Panc1 (cell line): ENCODE measurements around the gene WDFY2. TPM values are rescaled to one million over a fixed set of nuclear protein-coding genes. Genes with fewer than 3 reads are reported as not detected.

Source experiments
- ATAC-seq: fragments of 200-7000 bp; cut with Tn5 transposase; 2 replicates; pipeline ENCODE4 v1.9.1; 2020; ENCODE audit warnings: mild to moderate bottlenecking, moderate library complexity
- BruUV-seq: library from RNA; stranded (reverse); fragments of 400-500 nt; replicated peaks from 2 replicates; lab custom pipeline; 2021; lab: Mats Ljungman, UMichigan
- CTCF ChIA-PET: fragments of 300-600 bp; sonication (Branson Sonifier 250); formaldehyde crosslinking; loops from one replicate; lab custom pipeline; 2022; ENCODE audit warnings: antibody characterized with exemption; lab: Charles Lee
- POLR2A ChIA-PET: fragments of 300-600 bp; sonication (Branson Sonifier 250); formaldehyde crosslinking; loops from one replicate; lab custom pipeline; 2022; ENCODE audit warnings: antibody characterized with exemption; lab: Charles Lee
- DNase-seq: peaks from one replicate; pipeline ENCODE4 v3.0.0-alpha.2; 2010; ENCODE audit warnings: low read depth, low spot score
- H3K27ac ChIP-seq: 2 replicates; pipeline ENCODE4 v1.5.1; 2011; ENCODE audit warnings: mild to moderate bottlenecking, low read length, inconsistent platforms
- H3K27me3 ChIP-seq: fragments of 200-500 bp; sonication (Bioruptor generic); 2 replicates; pipeline ENCODE4 v1.6.0; 2014; ENCODE audit warnings: low read length, inconsistent platforms; ENCODE audit not compliant: control insufficient read depth, insufficient read depth
- H3K36me3 ChIP-seq: fragments of 200-500 bp; sonication (Bioruptor generic); 2 replicates; pipeline ENCODE4 v1.5.1; 2014; ENCODE audit warnings: inconsistent platforms, mild to moderate bottlenecking, low read length, moderate library complexity; ENCODE audit not compliant: control insufficient read depth, insufficient read depth
- H3K4me1 ChIP-seq: 2 replicates; pipeline ENCODE4 v1.5.1; 2011; ENCODE audit warnings: inconsistent platforms, mild to moderate bottlenecking, low read length, moderate library complexity; ENCODE audit not compliant: control insufficient read depth, insufficient read depth
- H3K4me3 ChIP-seq, 2 experiments: 2 replicates each; pipeline ENCODE4 v1.5.1; 2011 to 2012; ENCODE audit warnings: low read depth in 2 of 2, low read length in 2 of 2, mild to moderate bottlenecking in 2 of 2, inconsistent platforms in 1 of 2, moderate library complexity in 1 of 2
- H3K9me3 ChIP-seq: fragments of 200-500 bp; sonication (Bioruptor generic); 2 replicates; pipeline ENCODE4 v1.5.1; 2014; ENCODE audit warnings: low read depth, mild to moderate bottlenecking, inconsistent platforms, low read length, moderate library complexity; ENCODE audit not compliant: control insufficient read depth, insufficient read depth
- CTCF ChIP-seq: fragments of 450-650 bp; IDR thresholded peaks from 2 replicates; pipeline ENCODE4 v1.5.1; 2017; ENCODE audit warnings: mild to moderate bottlenecking
- POLR2AphosphoS5 ChIP-seq: IDR thresholded peaks from 2 replicates; pipeline ENCODE4 v1.6.1; 2012; ENCODE audit warnings: mild to moderate bottlenecking, low read depth, low read length, moderate library complexity
- REST ChIP-seq, 2 experiments: IDR thresholded peaks; 2 replicates each; pipeline ENCODE4 v1.6.1; 2011 to 2012; ENCODE audit warnings: low read depth in 2 of 2, control low read depth in 1 of 2, low read length in 1 of 2, mild to moderate bottlenecking in 1 of 2, moderate library complexity in 1 of 2; ENCODE audit not compliant: insufficient read depth in 1 of 2
- SIN3A ChIP-seq: IDR thresholded peaks from 2 replicates; pipeline ENCODE4 v1.6.1; 2012; ENCODE audit warnings: low read depth, mild to moderate bottlenecking, low read length, moderate library complexity, borderline replicate concordance; ENCODE audit not compliant: insufficient read depth
- TCF7L2 ChIP-seq: IDR thresholded peaks from 2 replicates; pipeline ENCODE4 v1.6.1; 2011; ENCODE audit warnings: mild to moderate bottlenecking, low read depth, low read length, inconsistent platforms
- in situ Hi-C: cut with HindIII; loops from 2 replicates; pipeline ENCODE4 v1.10.0; 2016; ENCODE audit warnings: low sequenced_read_pairs, low pct_unique_long_range_greater_than_20kb
- intact Hi-C: fragments of 100-400 bp; cut with micrococcal nuclease; formaldehyde crosslinking; loops from one replicate; pipeline ENCODE4 v1.10.0; 2022; ENCODE audit not compliant: unreplicated experiment
- total RNA-seq: library from RNA; stranded (reverse); gene quantifications from one replicate; pipeline ENCODE4 v1.2.1, GENCODE V29; 2021; ENCODE audit not compliant: unreplicated experiment

Gene WDFY2
- total RNA-seq, 1 experiment from 2014 or later = 7.8 TPM

GRCh38 chr13:51556740-51557139 lies 27.5 kb upstream of the WDFY2 start:
- ChIA-PET POLR2A (no interaction called here), CTCF (no interaction called here)
- Histone ChIP-seq H3K27me3 (no peaks in the 10 kb centered on the region), H3K4me3 (no peak overlapping the region), H3K9me3 (no peaks in the 10 kb centered on the region), H3K27ac (no peak overlapping the region), H3K4me1 (no peaks in the 10 kb centered on the region), H3K36me3 (no peaks in the 10 kb centered on the region)
- intact Hi-C loops = no loop called here
- in situ Hi-C loops = no loop called here
- BruUV-seq = no TSS peak
- ATAC-seq (no peak), DNase-seq (no peak)
- TF ChIP-seq REST (IDR thresholded peaks at IDR 0.05; ENCODE audit: insufficient read depth in 1 of 2, low read depth in 2 of 2, low read length in 1 of 2) (no peak), TCF7L2 (no peak)

- ATAC-seq = no peak
- POLR2A ChIA-PET = no interaction called here
- Histone ChIP-seq H3K4me3 (no peak overlapping the region), H3K36me3 (no peaks in the 10 kb centered on the region), H3K27me3 (no peaks in the 10 kb centered on the region), H3K27ac (no peak overlapping the region), H3K9me3 (no peaks in the 10 kb centered on the region), H3K4me1 (no peaks in the 10 kb centered on the region)
- CTCF ChIA-PET = no interaction called here
- intact Hi-C loops = no loop called here
- BruUV-seq = no TSS peak
- TF ChIP-seq SIN3A (no peak), CTCF (no peak), POLR2AphosphoS5 (no peak), REST (IDR thresholded peaks at IDR 0.05; ENCODE audit: insufficient read depth in 1 of 2, low read depth in 2 of 2, low read length in 1 of 2) (no peak), TCF7L2 (no peak)
- no peak for DNase-seq
- in situ Hi-C loops = no loop called here
These were observed 26.8 kb upstream of the WDFY2 start for GRCh38 chr13:51557438-51557837.
